ENCODE measurements around the gene CBL.

The CBL gene

DNA sequence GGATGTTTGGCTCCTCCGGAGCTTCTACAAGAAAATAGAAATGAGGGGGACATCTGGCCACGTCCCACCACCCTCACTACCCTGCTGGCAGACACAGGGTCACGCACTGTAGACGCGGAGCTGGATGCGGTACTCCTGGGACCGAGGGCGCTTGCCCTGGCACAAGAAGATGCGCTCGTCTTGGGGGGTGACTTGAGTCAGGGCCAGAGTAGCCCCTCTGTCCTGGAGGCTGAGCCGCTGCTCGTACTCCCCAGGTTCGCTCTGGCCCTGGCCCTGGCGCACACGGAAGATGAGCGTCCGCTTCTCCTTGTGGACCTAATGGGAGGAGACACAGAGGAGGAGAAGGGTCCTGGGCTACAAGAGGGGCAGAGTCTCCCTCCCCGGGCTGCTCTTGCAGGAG lies 108.6 kb downstream of the CBL start:
- no peak for DNase-seq (ENCODE audit: low spot score)

DNA sequence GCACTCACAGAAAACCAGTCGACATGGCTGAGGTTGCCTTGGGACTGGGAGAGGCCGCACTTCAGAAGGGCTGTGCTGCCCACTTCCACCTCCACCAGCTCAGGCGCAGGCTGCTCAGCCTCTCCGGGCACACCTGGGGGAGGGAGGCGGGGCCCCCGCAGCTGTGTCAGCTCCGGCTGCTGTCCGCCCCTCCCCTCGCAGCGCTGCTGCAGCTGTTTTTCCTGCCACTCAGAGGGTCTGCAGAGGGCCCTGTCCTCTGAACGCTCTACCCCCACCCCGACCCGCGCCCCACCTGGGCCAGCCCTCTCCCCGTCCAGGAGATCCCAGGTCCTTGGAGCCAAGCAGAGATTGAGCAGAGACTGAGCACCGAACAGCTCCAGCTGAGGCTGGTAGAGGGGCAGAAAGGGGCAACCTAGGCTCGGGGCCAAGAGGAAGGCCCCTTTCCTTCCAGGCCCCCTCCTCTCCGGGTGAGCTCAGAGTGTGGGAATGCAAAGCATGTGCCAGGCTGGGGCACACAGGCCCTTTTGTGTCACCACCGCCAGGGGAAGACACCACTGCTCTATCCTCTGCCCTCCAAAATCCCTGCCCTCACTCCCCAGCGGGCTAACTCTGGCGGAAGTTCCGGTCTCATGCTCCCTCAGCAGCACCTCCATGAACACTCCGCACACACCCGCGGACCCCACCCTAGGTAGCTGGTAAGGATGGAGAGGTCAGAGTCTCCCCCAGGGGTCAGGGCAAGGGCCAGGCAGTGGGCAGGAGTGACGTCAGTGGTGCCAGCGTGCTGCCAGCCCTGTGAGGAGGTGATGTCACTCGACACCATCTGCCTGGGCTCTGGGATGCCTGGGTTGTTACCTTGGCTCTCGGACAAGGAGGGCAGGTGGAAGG lies 109.2 kb downstream of the CBL start:
- peak; percentile 51 for DNase-seq (ENCODE audit: low spot score)

DNA sequence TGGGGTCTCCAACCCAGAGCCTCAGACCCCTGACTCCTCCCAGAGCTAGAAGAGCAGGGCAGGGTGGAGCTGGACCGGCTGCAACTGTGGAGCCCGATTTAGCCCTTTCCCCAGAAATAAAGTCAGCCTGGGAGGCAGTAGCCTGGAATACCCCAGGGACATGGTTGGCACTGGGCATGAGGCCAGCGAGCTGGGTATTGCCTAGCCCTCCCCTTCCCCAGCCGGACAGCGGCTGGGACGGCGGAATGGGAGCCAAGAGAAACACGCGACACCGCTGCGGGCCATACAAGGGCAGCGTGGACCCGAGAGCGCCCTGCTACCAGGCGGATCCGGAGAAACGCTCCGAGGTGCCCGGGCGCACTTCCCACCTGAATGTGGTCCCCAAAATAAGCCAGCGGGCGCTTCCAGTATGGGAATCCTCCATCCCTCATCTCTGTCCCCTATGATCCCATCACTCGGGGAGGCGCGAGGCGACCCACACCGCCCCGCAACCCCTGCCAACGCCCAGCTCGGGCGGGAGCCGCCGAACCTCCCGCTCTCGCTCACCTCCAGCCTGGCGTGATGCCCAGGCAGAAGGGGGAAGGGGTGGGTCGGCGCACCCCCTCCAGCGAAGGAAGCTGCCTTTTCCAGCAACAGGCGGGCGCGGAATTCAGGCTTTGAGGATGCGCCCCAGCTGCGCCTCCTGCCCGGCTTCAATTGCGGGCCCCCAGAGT lies 110.0 kb downstream of the CBL start:
- DNase-seq (ENCODE audit: low spot score), result no peak

DNA sequence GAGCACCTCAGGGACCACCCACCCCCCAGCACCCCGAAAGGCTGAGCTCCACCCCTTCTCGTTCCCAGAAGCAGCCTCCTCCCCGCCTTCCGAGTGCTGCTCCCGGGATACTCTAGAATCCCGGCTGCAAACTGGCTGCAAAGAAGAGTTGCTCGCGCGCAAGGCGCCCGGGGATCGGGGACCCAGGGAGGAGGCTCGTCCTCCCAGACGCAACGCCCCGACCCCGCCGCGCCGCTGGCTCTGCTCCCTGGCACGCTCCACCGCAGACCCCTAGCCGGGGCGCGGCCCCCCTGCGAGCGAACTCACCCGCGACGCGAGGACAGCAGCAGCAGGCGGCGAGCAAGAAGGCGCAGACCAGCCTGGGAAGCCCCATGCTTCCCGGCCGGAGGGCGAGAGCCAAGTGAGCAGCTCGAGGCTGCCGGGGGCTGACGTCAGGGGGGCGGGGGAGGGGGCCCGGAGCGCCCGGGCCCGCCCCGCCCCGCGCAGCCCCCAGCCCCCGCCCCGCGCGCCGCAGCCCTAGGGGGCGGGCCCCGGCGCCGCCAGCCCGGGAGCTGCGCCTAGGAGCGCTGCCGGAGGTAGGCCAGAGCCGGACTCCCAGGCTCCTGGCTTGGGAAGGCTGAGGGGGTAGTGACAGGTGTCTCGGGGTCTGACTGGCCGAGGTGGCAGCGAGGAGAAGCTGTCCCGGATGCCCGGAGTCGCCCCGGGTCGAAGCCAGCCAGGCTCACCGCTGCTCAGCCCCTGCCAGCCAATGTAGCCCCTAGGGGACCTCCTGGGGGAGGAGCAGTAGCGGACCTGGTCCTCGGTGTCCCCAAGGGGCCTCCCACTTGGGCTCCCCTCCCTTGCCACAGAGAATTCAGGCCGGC lies 110.8 kb downstream of the CBL start, which contains the start of gene MCAM:
Gene MCAM (minus strand): TSS at position 402 of the 863 bp plus-strand sequence. CDS start 29 bp downstream, at position 373.
- peak; percentile 54 for DNase-seq (ENCODE audit: low spot score)

DNA sequence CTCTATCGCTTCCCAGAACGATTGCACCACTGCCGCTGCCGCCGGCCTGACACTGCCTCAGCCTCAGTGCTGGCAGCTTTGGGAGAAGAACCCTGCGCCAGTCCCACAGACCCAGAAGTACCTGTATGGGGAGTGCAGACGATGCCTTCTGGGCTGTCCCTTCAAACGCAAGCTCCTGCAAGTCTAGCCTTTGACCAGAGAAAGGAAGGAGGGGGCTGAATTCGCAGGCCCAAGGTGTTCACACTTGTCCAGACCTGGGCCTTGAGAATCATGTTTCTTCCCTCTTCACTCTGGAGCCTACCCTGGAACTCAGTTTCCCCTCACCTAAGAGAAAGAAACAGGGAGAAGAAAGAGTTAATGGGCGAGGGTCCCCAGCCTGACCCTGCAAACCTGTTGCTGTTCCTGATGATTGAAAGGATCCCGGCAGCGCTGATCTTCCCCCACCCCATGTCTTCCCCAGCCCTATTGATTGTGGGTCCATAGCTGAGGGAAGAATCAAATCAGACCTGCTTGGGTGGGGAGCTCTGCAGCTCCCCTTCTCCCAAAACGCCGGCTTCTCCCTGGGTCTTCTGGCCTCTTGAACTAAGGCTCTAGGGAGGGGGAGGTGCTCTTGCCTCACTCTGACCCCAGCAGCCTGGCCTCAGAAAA lies 111.6 kb downstream of the CBL start:
- DNase-seq (ENCODE audit: low spot score), result no peak

DNA sequence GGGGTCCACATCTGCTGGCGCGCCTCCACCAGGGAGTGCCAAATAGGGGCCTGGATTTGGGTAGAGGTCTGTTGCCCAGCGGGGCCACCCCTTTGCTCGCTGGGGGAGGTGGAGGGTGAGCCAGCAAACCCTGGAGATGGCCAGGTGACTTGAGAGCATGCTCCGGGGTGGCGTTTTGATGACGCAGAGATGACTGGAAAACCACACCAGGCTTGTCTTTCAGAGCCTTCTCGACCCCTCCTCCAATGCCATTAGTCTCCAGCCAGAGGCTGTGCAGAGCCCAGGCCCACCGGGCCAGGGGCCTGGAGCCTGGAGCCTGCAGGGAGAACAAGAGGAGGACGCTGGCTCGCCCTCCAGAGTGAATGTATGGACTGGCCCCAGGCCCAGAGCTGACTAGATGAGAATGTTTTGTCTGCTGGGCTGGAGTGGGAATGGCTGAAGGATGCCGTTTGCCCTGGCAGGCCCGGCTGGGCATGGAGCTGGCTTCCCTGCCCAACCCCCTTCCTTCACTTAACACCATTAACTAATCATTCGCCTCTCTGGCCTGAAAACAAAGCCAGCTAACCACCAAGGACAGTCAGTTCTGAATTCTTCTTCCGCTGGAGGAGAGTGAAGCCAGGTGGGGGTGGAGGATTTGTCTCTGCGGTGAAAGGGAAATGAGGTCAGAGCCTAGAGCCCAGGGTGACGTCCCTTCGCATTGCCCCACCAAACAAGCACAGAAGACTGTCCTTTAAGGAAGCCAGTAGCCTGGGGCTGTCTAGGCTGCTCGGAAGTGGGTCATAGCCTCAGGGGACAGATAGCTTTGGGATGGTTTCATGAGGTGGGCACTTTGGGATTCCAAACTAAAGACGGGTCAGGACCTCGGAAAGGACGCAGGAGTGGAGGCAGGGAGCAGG lies 112.3 kb downstream of the CBL start:
- DNase-seq (ENCODE audit: low spot score), result no peak

DNA sequence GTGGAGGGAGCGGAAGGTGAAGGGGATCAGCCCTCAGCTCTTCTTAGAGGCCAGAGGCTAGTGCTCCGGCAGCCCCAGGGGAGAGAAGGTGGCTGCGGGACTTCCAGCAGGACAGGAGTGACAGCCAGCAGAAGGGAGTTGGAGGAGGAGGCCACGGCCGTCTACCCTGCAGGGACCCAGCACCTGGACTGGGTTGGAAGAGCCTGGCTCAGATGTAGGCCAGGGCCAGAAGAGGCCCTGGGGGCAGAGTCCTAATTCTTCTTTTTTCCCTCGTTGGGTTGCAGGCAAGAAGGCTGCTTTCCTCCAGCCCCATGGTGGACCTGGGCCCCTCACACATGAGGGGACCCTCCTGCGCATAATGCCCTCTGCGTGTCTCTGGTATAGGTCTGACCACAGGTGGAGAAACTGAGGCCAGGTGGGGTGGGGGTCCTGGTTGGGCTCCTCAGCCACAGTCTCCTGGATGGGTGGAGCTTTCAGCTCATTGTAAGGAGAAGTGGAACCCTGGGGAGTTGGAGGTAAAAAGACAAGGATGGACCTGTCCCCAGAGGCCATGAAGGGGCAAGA lies 113.1 kb downstream of the CBL start:
- DNase-seq (ENCODE audit: low spot score), result no peak

DNA sequence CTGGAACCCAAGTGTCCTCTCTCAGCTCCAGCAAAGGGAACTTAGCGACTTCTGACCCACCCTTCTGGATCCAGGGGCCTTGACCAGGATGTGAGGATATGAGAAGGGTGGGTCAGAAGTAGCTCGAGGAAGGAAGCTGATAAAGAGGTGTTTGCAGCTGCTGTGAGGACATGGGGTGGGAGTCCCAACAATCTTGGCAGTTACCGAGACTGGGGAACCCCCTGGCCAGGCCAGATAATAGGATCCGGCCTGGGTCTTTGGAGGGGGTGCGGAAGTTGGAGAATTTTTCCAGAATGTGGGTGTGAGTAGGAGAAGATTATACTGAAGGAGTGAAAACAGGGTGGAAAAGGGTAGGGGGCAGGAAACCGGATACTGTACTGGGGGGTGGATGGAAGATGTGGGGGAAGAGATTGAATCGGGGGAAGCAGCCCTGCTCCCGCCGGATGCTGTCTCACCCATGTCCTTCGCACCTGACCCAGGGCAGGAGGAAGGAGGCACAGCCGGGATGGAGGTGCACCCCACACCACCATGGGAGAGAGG lies 113.6 kb downstream of the CBL start:
- no peak for DNase-seq (ENCODE audit: low spot score)

DNA sequence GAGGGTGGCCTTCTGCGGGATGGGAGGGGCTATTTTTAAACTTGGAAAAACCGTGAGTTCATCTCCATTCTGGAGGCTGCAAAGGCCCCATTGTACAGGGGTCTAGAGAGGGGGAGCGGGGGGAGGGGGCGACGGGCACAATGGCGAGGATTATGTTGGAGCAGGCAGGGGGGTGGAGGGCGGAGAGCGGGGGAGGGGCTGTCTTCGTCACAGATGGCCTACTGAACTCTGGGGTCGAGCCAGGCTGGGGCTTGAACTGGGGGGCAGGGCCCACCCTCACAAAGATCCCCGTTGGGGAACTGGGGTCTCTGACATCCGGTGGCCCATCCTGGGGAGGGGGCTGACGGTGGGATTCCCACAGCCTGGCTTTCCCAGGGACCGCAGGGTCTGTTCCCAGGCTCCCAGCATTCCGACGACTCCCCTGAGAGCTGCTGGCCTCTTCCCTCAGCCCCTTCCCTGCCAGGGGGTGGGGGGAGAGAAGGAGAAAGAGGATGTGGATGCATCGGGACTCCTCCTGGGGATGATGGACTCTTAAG lies 114.2 kb downstream of the CBL start:
- no peak for DNase-seq (ENCODE audit: low spot score)

DNA sequence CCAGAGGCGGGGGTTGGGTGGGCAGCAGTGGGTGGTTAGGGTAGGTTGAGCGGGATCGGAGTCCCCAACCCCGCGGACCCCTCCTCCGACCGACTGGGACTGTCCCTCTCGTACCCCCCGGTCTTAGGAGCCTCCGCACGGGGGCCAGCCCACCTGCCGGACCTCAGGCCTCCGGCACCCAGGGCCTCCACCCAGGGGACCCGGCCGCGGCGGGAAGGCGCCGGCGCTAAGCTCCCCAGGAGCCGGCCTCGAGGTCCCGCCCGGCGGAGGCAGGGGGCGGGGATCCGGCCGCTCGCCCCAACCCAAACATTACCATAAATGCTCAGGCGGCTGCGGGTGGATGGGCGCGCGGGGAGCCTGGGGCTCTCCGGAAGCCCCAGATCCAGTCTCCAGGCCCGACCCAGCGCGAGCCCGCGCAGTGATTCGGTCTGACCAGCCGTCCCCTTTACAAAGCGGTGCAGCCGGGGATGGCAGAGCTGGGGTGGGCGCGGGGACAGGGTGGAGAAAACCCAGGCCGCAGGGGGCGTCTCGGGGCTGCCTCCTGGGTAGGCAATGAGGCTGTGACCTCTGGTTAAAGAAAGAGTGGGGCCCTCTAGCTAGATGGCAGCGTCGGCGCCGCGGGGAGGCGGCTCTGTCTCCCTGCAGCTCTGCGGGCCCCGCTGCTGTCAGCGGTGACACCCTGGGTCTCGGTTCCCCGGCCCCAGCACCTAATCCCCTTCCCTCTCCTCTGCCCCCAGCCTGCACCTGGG lies 114.8 kb downstream of the CBL start:
- peak; percentile 74 for DNase-seq (ENCODE audit: low spot score)

DNA sequence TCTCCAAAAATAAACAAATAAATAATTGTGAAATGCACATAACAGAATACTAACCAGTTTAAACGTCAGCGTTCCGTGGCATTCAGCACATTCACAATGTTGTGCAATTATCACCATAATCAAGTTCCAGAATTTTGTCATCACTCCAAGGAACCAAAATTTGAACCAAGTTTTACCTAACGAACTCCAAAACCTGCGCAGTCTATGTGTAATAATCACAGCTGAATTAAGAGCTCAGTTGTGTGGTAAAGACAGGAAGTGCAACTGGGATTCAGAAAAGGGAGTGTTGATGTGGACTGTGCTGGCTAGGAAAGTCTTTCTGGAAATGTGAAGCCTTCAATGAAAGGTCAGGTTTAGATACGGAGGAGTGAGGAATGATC lies 116.2 kb downstream of the CBL start:
- no peak for DNase-seq (ENCODE audit: low spot score)

DNA sequence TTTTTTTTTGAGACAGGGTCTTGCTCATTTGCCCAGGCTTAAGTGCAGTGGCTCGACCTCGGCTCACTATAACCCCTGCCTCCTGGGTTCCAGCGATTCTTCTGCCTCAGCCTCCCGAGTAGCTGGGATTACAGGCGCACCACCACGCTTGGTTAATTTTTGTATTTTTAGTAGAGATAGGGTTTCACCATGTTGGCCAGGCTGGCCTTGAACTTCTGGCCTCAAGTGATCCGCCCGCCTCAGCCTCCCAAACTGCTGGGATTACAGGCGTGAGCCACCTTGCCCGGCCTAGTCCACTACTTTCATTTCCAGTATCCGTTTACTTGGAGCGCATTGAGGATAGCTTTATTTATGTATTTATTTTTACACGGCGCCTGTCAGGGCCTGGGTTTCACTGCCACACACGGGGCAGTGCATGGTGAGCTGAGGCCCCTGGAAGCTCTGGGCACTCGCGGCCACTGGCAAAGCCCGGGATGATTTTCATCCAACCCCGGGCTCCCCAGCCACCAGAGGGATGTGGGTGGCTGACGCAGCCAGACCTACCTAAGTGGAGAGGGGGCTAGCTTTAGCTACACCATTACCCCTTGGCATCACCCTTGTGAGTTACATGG lies 116.9 kb downstream of the CBL start:
- no peak for DNase-seq (ENCODE audit: low spot score)

DNA sequence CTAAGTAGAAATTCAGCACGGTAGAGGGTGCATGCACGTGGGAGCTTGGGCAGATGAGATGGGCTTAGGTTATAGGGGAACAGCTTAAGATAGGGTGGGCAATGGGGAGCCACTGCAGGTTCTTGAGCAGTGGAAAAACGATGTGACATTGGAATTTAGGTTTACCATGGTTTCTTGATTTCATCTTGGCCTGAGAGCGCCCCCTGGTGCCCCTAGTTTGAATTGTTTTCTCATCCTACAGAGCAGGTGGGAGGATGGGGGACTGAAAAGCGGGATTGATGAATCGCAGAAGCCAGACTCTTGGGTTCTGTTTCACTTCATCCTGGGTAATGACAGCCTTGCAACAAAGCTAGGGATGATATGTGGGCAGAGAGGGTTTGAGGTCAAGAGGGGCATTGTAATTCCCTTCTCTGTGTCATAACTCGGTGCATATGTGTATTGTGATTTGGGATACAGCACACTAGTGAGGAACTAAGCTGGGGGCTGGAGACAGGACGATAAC lies 117.4 kb downstream of the CBL start:
- peak; percentile 73 for DNase-seq (ENCODE audit: low spot score)

DNA sequence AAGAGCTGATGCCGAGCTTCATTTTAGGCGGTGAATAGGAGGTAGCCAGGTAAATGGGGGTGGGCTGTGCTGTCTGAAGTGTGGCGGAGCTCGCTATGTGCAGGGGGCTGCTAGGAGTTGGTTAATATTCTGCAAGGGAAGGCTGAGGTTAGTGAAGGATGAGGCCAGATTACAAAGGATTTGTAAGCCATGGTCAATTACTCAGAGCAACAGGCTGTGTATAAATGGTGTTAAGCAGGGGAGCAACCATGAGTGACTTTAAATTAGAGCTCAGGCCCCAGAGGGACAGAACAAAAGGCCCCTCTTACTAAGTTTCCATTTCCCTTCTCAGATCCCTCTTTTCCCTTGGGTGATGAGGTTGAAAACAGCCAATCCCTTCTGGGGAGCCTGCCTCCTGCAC lies 118.0 kb downstream of the CBL start:
- no peak for DNase-seq (ENCODE audit: low spot score)

DNA sequence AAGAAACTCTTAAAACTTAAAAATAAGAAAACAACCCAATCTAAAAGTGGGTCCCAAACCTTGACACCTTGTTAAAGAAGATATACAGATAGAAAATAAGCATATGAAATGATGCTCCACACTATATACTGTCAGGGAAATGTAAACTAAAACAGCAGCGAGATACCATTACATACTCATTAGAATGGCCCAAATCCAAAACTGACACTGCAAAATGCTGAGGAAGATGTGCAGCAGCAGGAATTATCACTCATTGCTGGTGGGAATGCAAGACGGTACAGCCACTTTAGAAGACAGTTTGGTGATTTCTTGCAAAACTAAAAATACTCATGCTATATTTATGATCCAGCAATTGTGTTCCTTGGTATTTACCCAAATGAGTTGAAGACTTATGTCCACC lies 123.2 kb downstream of the CBL start:
- no peak for DNase-seq (ENCODE audit: low spot score)

DNA sequence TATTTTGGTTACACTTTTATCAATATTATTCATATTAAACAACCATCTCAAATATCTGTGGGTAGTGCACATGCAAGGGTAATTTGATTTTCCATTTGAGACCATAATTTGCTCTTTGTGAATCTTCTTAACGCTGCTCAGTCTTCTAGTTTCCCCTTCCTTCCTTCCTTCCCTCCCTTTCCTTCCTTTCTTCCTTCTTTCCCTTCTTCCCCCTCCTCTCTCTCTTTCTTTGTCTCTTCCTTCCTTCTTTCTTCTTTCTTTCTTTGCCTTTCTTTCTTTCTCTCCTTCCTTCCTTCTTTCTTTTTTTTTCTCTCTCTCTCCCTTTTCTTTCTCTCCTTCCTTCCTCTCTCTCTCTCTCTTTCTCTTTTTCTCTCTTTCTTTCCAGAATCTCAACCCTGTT lies 124.1 kb downstream of the CBL start:
- no peak for DNase-seq (ENCODE audit: low spot score)

DNA sequence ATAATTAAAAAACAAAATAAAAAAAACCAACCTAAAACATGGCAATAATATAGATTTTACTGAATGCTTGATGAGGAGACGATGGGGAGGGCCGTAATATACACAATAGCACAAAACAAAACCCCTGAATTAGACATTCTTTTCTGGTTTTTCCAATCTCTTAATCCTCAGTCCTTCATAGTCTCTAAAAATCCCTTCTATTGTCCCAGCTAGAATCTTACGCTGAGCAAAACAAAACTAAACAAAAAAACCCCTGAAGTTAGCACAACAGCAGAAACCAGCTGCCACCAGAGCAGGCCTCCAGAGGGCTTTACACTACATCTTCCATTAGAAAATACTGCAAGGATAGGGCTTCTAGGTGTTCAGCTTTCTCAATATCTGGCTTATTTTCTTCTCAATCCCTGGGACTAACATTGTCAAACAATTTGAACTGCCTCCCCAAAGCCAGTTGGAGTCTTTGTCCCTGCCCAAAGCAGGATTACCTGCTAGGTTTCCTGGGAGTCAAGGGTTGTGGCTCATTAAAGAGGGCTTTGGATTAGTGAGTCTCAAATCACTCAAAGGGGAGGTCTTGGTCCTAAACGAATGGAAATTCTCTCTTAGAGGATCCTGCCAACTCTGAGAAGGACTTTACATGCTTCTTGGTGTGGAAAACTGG lies 126.1 kb downstream of the CBL start:
- no peak for DNase-seq (ENCODE audit: low spot score)
